Loucy (cell line): ENCODE data around the gene MFGE8.

ENCODE experiments used
- H2AFZ ChIP-seq: fragments of 200-600 bp; sonication (generic); 2 replicates; pipeline ENCODE4 v1.6.0; 2016; ENCODE audit warnings: antibody characterized with exemption, mild to moderate bottlenecking, low read length, moderate library complexity
- H3F3A ChIP-seq: fragments of 200-600 bp; 2 replicates; pipeline ENCODE4 v1.6.0; 2016; ENCODE audit warnings: antibody characterized with exemption, low read depth, mild to moderate bottlenecking
- H3K27me3 ChIP-seq: fragments of 200-600 bp; sonication (generic); 2 replicates; pipeline ENCODE4 v1.6.1; 2014; ENCODE audit warnings: low read length, mild to moderate bottlenecking; ENCODE audit not compliant: insufficient read depth, poor library complexity, severe bottlenecking
- H3K36me3 ChIP-seq: fragments of 200-600 bp; sonication (generic); 2 replicates; pipeline ENCODE4 v1.6.1; 2016; ENCODE audit warnings: low read length; ENCODE audit not compliant: insufficient read depth
- H3K4me1 ChIP-seq: fragments of 200-600 bp; sonication (generic); 2 replicates; pipeline ENCODE4 v1.5.1; 2014; ENCODE audit warnings: low read length, mild to moderate bottlenecking; ENCODE audit not compliant: insufficient read depth, poor library complexity, severe bottlenecking
- H3K4me2 ChIP-seq: fragments of 200-600 bp; sonication (generic); 2 replicates; pipeline ENCODE4 v1.6.0; 2014; ENCODE audit warnings: antibody characterized with exemption, low read length, low read depth, mild to moderate bottlenecking; ENCODE audit not compliant: poor library complexity, severe bottlenecking
- H3K4me3 ChIP-seq: fragments of 200-600 bp; sonication (generic); 2 replicates; pipeline ENCODE4 v1.5.1; 2014; ENCODE audit warnings: low read length, mild to moderate bottlenecking, mixed read lengths; ENCODE audit not compliant: poor library complexity, severe bottlenecking
- H3K79me2 ChIP-seq: fragments of 200-600 bp; sonication (generic); 2 replicates; pipeline ENCODE4 v1.6.1; 2014; ENCODE audit warnings: low read length; ENCODE audit not compliant: insufficient read depth
- H3K9ac ChIP-seq: fragments of 200-600 bp; sonication (generic); 2 replicates; pipeline ENCODE4 v1.6.0; 2014; ENCODE audit warnings: mild to moderate bottlenecking, low read depth, low read length, moderate library complexity; ENCODE audit not compliant: poor library complexity, severe bottlenecking
- H3K9me2 ChIP-seq: fragments of 200-600 bp; sonication (generic); replicated peaks from 2 replicates; pipeline ENCODE4 v1.6.1; 2016; ENCODE audit warnings: low read depth, low read length, mixed read lengths
- H3K9me3 ChIP-seq: fragments of 200-600 bp; sonication (generic); 2 replicates; pipeline ENCODE4 v1.6.1; 2014; ENCODE audit warnings: mild to moderate bottlenecking, antibody characterized with exemption, low read length, low read depth; ENCODE audit not compliant: insufficient read depth
- H4K20me1 ChIP-seq: fragments of 200-600 bp; sonication (generic); 2 replicates; pipeline ENCODE4 v1.6.0; 2014; ENCODE audit warnings: antibody characterized with exemption, low read length, mild to moderate bottlenecking; ENCODE audit not compliant: insufficient read depth, poor library complexity, severe bottlenecking
- EZH2phosphoT487 ChIP-seq: fragments of 200-600 bp; IDR thresholded peaks from 2 replicates; pipeline ENCODE4 v1.6.1; 2018; ENCODE audit warnings: antibody characterized with exemption, mild to moderate bottlenecking, moderate library complexity, borderline replicate concordance
- TF ChIP-seq, protein P1 (sequence below): fragments of 200-600 bp; sonication (generic); conservative IDR thresholded peaks from 2 replicates; pipeline ENCODE4 v1.5.1; 2014; ENCODE audit warnings: mild to moderate bottlenecking, antibody characterized with exemption, low read length

Gene MFGE8

DNA sequence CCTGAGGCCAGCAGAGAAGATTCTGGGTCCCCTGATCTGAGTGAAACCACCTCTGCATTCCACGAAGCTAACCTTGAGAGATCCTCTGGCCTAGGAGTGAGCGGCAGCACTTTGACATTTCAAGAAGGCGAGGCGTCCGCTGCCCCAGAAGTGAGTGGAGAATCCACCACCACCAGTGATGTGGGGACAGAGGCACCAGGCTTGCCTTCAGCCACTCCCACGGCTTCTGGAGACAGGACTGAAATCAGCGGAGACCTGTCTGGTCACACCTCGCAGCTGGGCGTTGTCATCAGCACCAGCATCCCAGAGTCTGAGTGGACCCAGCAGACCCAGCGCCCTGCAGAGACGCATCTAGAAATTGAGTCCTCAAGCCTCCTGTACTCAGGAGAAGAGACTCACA, 54.2 kb downstream of the MFGE8 start:
- H3K36me3 ChIP-seq, result no peaks in the 10 kb centered on the region
- H3F3A ChIP-seq, result no peaks in the 10 kb centered on the region
- H2AFZ ChIP-seq, result no peak overlapping the region
- TF ChIP-seq EZH2phosphoT487, result no peak
- no peaks in the 10 kb centered on the region for H3K27me3 ChIP-seq
- H3K9me2 ChIP-seq, result no peaks in the 10 kb centered on the region
- no peaks in the 10 kb centered on the region for H3K79me2 ChIP-seq
- H4K20me1 ChIP-seq, result no peaks in the 10 kb centered on the region
- H3K4me1 ChIP-seq, result no peaks in the 10 kb centered on the region
- no peak overlapping the region for H3K4me2 ChIP-seq
- no peak overlapping the region for H3K9ac ChIP-seq
- H3K9me3 ChIP-seq, result peaks cover 8% of the 10 kb centered on the region; the same call in 1 of the 2 replicates
- H3K4me3 ChIP-seq, result no peak overlapping the region

GRCh38 chr15:88852476-88852875, 60.7 kb downstream of the MFGE8 start:
- no peaks in the 10 kb centered on the region for H4K20me1 ChIP-seq
- H2AFZ ChIP-seq, result no peak overlapping the region
- H3K9ac ChIP-seq, result no peak overlapping the region
- H3K79me2 ChIP-seq, result no peaks in the 10 kb centered on the region
- no peaks in the 10 kb centered on the region for H3F3A ChIP-seq
- no peak overlapping the region for H3K4me3 ChIP-seq
- no peaks in the 10 kb centered on the region for H3K9me2 ChIP-seq
- no peaks in the 10 kb centered on the region for H3K27me3 ChIP-seq
- TF ChIP-seq, protein P1, sequence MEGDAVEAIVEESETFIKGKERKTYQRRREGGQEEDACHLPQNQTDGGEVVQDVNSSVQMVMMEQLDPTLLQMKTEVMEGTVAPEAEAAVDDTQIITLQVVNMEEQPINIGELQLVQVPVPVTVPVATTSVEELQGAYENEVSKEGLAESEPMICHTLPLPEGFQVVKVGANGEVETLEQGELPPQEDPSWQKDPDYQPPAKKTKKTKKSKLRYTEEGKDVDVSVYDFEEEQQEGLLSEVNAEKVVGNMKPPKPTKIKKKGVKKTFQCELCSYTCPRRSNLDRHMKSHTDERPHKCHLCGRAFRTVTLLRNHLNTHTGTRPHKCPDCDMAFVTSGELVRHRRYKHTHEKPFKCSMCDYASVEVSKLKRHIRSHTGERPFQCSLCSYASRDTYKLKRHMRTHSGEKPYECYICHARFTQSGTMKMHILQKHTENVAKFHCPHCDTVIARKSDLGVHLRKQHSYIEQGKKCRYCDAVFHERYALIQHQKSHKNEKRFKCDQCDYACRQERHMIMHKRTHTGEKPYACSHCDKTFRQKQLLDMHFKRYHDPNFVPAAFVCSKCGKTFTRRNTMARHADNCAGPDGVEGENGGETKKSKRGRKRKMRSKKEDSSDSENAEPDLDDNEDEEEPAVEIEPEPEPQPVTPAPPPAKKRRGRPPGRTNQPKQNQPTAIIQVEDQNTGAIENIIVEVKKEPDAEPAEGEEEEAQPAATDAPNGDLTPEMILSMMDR, result no peak
- TF ChIP-seq EZH2phosphoT487, result no peak
- H3K4me1 ChIP-seq, result no peaks in the 10 kb centered on the region
- peaks cover 8% of the 10 kb centered on the region; the same call in 1 of the 2 replicates for H3K9me3 ChIP-seq
- H3K4me2 ChIP-seq, result no peak overlapping the region
- no peaks in the 10 kb centered on the region for H3K36me3 ChIP-seq

DNA sequence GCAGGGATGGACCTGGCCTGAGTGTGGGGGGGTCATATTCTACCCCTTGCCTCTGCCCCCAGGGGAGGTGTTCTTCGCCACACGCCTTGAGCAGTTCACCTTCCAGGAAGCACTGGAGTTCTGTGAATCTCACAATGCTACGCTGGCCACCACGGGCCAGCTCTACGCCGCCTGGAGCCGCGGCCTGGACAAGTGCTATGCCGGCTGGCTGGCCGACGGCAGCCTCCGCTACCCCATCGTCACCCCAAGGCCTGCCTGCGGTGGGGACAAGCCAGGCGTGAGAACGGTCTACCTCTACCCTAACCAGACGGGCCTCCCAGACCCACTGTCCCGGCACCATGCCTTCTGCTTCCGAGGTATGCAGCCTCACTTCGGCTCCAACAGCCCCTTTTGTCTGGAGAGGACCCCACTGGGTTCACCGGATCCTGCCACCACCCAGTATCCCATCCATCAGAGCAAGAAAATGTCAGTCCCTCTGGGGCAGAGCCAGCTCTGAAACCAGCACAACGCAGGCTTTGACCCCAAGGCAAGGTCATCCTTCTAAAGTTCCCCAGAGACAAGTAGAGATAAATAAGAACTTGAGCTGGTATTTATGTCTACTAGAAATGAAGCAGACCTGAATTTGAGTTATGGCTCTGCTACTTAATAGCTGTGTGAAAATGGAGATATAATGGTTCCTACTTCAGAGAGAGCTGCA, 63.7 kb downstream of the MFGE8 start:
- no peaks in the 10 kb centered on the region for H4K20me1 ChIP-seq
- H3K9me3 ChIP-seq, result no peaks in the 10 kb centered on the region
- no peaks in the 10 kb centered on the region for H3F3A ChIP-seq
- no peak overlapping the region for H2AFZ ChIP-seq
- no peak overlapping the region for H3K4me3 ChIP-seq
- H3K36me3 ChIP-seq, result no peaks in the 10 kb centered on the region
- no peaks in the 10 kb centered on the region for H3K9me2 ChIP-seq
- no peak for TF ChIP-seq EZH2phosphoT487
- TF ChIP-seq, protein P1, result no peak
- H3K79me2 ChIP-seq, result no peaks in the 10 kb centered on the region
- H3K4me2 ChIP-seq, result no peak overlapping the region
- no peaks in the 10 kb centered on the region for H3K27me3 ChIP-seq
- no peak overlapping the region for H3K9ac ChIP-seq
- H3K4me1 ChIP-seq, result peaks cover 7% of the 10 kb centered on the region
